Measurements from ENCODE around the gene CHRNA9. TPM values are rescaled to one million over a fixed set of nuclear protein-coding genes. Genes with fewer than 3 reads are reported as not detected.
"Not testable (repeated sequence)": the region's sequence is repeated elsewhere in the genome, so short reads cannot be mapped to it uniquely, and the experiment has no call there.

Gene CHRNA9
- total RNA-seq, 1 donor from 2014 or later: not detected

DNA sequence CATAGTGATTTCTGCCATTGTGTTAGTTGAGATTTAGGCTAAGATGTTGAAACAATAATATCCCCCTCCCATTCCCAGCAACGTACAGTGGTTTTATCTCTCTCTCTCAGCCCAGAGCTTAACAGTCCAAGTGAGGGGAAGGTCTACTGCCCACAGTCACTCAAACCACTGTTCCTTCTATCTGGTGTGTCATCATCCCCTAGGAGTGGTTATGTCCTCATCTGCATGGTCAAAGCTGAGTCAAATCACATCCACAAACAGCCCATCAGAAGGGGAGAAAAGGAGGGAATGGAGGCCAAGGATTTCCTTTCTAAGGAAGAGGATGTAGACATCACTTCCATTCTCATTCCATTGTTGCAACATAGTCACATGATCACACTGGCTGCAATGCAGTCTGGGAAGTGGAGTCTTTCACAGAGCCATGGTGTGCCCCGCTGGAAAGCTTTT, 42.8 kb upstream of the CHRNA9 start:
- no peaks in the 10 kb centered on the region for H3K36me3 Mint-ChIP-seq (ENCODE audit: unreplicated experiment)
- no peaks in the 10 kb centered on the region for H3K4me1 Mint-ChIP-seq (ENCODE audit: unreplicated experiment)
- peaks cover 12% of the 10 kb centered on the region for H3K27me3 Mint-ChIP-seq (ENCODE audit: unreplicated experiment)
- no peak overlapping the region for H3K27ac Mint-ChIP-seq (ENCODE audit: unreplicated experiment)
- no peaks in the 10 kb centered on the region for H3K9me3 Mint-ChIP-seq (ENCODE audit: unreplicated experiment)
- DNase-seq (ENCODE audit: extremely low spot score, unreplicated experiment): no peak
- H3K4me3 Mint-ChIP-seq (ENCODE audit: unreplicated experiment): no peak overlapping the region
- TF ChIP-seq, protein P1, sequence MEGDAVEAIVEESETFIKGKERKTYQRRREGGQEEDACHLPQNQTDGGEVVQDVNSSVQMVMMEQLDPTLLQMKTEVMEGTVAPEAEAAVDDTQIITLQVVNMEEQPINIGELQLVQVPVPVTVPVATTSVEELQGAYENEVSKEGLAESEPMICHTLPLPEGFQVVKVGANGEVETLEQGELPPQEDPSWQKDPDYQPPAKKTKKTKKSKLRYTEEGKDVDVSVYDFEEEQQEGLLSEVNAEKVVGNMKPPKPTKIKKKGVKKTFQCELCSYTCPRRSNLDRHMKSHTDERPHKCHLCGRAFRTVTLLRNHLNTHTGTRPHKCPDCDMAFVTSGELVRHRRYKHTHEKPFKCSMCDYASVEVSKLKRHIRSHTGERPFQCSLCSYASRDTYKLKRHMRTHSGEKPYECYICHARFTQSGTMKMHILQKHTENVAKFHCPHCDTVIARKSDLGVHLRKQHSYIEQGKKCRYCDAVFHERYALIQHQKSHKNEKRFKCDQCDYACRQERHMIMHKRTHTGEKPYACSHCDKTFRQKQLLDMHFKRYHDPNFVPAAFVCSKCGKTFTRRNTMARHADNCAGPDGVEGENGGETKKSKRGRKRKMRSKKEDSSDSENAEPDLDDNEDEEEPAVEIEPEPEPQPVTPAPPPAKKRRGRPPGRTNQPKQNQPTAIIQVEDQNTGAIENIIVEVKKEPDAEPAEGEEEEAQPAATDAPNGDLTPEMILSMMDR (IDR thresholded peaks at IDR 0.05): no peak

DNA sequence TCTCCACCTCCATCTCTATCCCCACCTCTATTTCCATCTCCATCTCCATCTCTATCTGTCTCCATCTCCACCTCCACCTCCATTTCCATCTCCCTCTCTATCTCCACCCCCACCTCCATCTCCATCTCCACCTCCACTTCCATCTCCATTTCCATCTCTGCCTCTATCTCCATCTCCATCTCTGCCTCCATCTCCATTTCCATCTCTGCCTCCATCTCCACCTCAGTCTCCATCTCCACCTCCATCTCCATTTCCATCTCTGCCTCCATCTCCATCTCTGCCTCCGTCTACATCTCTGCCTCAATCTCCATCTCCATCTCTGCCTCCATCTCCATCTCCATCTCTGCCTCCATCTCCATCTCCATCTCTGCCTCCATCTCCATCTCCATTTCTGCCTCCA, 40.8 kb upstream of the CHRNA9 start:
- no peaks in the 10 kb centered on the region for H3K4me1 Mint-ChIP-seq (ENCODE audit: unreplicated experiment)
- H3K9me3 Mint-ChIP-seq (ENCODE audit: unreplicated experiment): no peaks in the 10 kb centered on the region
- TF ChIP-seq, protein P1 (IDR thresholded peaks at IDR 0.05): no peak
- no peak for DNase-seq (ENCODE audit: extremely low spot score, unreplicated experiment)
- no peak overlapping the region for H3K27ac Mint-ChIP-seq (ENCODE audit: unreplicated experiment)
- H3K27me3 Mint-ChIP-seq (ENCODE audit: unreplicated experiment): peaks cover 20% of the 10 kb centered on the region
- H3K36me3 Mint-ChIP-seq (ENCODE audit: unreplicated experiment): no peaks in the 10 kb centered on the region
- H3K4me3 Mint-ChIP-seq (ENCODE audit: unreplicated experiment): no peak overlapping the region

DNA sequence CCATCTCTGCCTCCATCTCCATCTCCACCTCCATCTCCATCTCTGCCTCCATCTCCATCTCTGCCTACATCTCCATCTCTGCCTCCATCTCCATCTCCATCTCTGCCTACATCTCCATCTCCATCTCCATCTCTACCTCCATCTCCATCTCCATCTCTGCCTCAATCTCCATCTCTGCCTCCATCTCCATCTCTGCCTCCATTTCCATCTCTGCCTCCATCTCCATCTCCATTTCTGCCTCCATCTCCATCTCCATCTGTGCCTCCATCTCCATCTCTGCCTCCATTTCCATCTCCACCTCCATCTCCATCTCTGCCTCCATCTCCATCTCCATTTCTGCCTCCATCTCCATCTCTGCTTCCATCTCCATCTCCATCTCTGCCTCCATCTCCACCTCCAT, 40.1 kb upstream of the CHRNA9 start:
- not testable (repeated sequence) for DNase-seq (ENCODE audit: extremely low spot score, unreplicated experiment); H3K36me3 Mint-ChIP-seq (ENCODE audit: unreplicated experiment); H3K27ac Mint-ChIP-seq (ENCODE audit: unreplicated experiment); H3K4me1 Mint-ChIP-seq (ENCODE audit: unreplicated experiment); H3K4me3 Mint-ChIP-seq (ENCODE audit: unreplicated experiment); H3K9me3 Mint-ChIP-seq (ENCODE audit: unreplicated experiment)
- peaks cover 15% of the 10 kb centered on the region for H3K27me3 Mint-ChIP-seq (ENCODE audit: unreplicated experiment)

DNA sequence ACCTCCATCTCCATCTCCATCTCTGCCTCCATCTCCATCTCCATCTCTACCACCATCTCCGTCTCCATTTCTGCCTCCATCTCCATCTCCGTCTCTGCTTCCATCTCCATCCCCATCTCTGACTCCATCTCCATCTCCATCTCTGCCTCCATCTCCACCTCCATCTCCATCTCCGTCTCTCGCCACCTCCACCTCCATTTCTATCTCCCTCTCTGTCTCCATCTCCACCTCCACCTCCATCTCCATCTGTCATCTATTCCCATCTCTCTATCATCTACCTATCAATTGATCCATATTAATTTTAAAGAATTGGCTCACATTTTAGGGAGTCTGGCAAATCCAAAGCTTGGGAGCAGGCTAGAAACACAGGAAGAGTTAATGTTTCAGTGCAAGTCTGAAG, 39.6 kb upstream of the CHRNA9 start:
- peaks cover 15% of the 10 kb centered on the region for H3K27me3 Mint-ChIP-seq (ENCODE audit: unreplicated experiment)
- no peaks in the 10 kb centered on the region for H3K9me3 Mint-ChIP-seq (ENCODE audit: unreplicated experiment)
- H3K4me1 Mint-ChIP-seq (ENCODE audit: unreplicated experiment): no peaks in the 10 kb centered on the region
- TF ChIP-seq, protein P1 (IDR thresholded peaks at IDR 0.05): no peak
- H3K4me3 Mint-ChIP-seq (ENCODE audit: unreplicated experiment): no peak overlapping the region
- no peaks in the 10 kb centered on the region for H3K36me3 Mint-ChIP-seq (ENCODE audit: unreplicated experiment)
- H3K27ac Mint-ChIP-seq (ENCODE audit: unreplicated experiment): no peak overlapping the region
- DNase-seq (ENCODE audit: extremely low spot score, unreplicated experiment): no peak

DNA sequence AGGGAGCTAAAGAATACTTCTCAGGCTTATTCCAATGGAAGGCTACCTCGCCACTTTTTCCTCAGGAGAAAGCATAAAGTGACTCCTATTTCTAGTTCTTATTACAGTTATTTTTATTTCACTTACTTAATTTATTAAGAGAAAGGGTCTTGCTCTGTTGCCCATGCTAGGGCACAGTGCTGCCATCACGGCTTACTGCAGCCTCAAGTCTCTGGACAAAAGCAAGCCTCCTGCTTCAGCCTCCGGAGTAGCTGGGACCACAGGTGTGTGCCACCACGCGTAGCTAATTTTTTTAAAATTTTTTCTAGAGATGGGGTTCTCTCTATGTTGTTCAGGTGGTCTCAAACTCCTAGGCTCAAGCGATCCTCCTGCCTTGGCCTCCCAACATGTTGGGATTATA, 36.0 kb upstream of the CHRNA9 start:
- TF ChIP-seq, protein P1 (IDR thresholded peaks at IDR 0.05): no peak
- no peaks in the 10 kb centered on the region for H3K9me3 Mint-ChIP-seq (ENCODE audit: unreplicated experiment)
- no peaks in the 10 kb centered on the region for H3K36me3 Mint-ChIP-seq (ENCODE audit: unreplicated experiment)
- DNase-seq (ENCODE audit: extremely low spot score, unreplicated experiment): no peak
- peaks cover 23% of the 10 kb centered on the region for H3K27me3 Mint-ChIP-seq (ENCODE audit: unreplicated experiment)
- no peaks in the 10 kb centered on the region for H3K4me1 Mint-ChIP-seq (ENCODE audit: unreplicated experiment)
- no peak overlapping the region for H3K27ac Mint-ChIP-seq (ENCODE audit: unreplicated experiment)
- no peak overlapping the region for H3K4me3 Mint-ChIP-seq (ENCODE audit: unreplicated experiment)

DNA sequence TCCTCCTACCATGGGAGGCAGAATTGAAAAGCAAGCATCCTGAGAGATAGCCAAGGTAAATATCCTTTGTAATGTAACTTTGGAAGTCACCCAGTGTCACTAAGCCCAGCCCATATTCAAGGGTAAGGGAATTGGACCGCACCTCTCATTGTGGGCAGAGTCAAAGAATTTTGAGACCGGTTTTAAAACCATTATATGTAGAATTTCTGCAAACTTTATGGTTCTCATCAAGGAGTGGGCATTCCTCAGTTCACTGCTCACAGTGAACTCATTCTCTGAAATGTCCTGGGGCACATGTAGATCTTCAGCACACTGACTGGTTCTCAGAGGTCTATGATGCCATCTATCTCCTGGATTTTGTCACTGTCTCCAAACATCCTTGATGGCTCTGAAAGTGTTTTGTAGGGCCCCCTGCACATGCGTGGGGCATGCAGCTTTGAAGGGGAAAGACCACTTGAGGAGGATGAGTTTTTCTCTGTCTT, 35.3 kb upstream of the CHRNA9 start:
- no peak for DNase-seq (ENCODE audit: extremely low spot score, unreplicated experiment)
- no peak overlapping the region for H3K27ac Mint-ChIP-seq (ENCODE audit: unreplicated experiment)
- H3K4me3 Mint-ChIP-seq (ENCODE audit: unreplicated experiment): no peak overlapping the region
- H3K9me3 Mint-ChIP-seq (ENCODE audit: unreplicated experiment): peaks cover 3% of the 10 kb centered on the region
- peaks cover 23% of the 10 kb centered on the region for H3K27me3 Mint-ChIP-seq (ENCODE audit: unreplicated experiment)
- H3K36me3 Mint-ChIP-seq (ENCODE audit: unreplicated experiment): no peaks in the 10 kb centered on the region
- H3K4me1 Mint-ChIP-seq (ENCODE audit: unreplicated experiment): no peaks in the 10 kb centered on the region
- TF ChIP-seq, protein P1 (IDR thresholded peaks at IDR 0.05): no peak

Data from osteocyte (in vitro differentiated cells).